Mammary epithelial cell (primary cell): ENCODE results near the gene MICALL2.
"Not testable (repeated sequence)": the region's sequence is repeated elsewhere in the genome, so short reads cannot be mapped to it uniquely, and the experiment has no call there.

Experiments
- EZH2 ChIP-seq: IDR thresholded peaks from 2 replicates; pipeline ENCODE4 v1.6.1; 2012; ENCODE audit warnings: low read length, inconsistent platforms, borderline replicate concordance
- TF ChIP-seq, protein P1 (sequence below), 2 donors: IDR thresholded peaks in 1 of 2; conservative IDR thresholded peaks in 1 of 2; 2 replicates each; pipeline ENCODE4 v1.5.1; 2011 to 2012; ENCODE audit warnings: inconsistent platforms in 2 of 2, low read length in 2 of 2, mild to moderate bottlenecking in 2 of 2, control low read depth in 1 of 2, low read depth in 1 of 2; ENCODE audit not compliant: insufficient read depth in 1 of 2; ENCODE audit errors: extremely low read depth in 1 of 2

DNA sequence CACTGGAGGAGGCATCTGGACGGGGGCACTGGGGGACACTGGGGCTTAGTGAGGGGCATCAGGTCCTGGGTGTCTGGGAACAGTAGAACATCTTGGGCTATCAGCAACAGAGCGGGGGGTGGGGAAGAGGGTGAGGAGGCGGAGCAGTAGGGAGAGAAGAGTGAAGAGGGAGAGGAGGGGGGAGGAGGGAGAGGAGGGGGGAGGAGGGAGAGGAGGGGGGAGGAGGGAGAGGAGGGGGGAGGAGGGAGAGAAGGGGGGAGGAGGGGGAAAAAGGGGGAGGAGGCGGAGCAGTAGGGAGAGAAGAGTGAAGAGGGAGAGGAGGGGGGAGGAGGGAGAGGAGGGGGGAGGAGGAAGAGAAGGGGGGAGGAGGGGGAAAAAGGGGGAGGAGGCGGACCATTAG is 13.2 kb downstream of the MICALL2 start:
- TF ChIP-seq, protein P1, sequence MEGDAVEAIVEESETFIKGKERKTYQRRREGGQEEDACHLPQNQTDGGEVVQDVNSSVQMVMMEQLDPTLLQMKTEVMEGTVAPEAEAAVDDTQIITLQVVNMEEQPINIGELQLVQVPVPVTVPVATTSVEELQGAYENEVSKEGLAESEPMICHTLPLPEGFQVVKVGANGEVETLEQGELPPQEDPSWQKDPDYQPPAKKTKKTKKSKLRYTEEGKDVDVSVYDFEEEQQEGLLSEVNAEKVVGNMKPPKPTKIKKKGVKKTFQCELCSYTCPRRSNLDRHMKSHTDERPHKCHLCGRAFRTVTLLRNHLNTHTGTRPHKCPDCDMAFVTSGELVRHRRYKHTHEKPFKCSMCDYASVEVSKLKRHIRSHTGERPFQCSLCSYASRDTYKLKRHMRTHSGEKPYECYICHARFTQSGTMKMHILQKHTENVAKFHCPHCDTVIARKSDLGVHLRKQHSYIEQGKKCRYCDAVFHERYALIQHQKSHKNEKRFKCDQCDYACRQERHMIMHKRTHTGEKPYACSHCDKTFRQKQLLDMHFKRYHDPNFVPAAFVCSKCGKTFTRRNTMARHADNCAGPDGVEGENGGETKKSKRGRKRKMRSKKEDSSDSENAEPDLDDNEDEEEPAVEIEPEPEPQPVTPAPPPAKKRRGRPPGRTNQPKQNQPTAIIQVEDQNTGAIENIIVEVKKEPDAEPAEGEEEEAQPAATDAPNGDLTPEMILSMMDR (conservative IDR thresholded peaks at IDR 0.05 in 1 of 2, IDR thresholded peaks at IDR 0.05 in 1 of 2; ENCODE audit: extremely low read depth in 1 of 2, insufficient read depth in 1 of 2, low read depth in 1 of 2, low read length in 2 of 2), result not testable (repeated sequence)
- not testable (repeated sequence) for TF ChIP-seq EZH2
